Neuronal stem cell (in vitro differentiated cells): ENCODE data around the gene PAQR8.

ENCODE experiments used
- DNase-seq: peaks from one replicate; pipeline ENCODE4 v3.0.0-alpha.2; 2013; ENCODE audit warnings: low spot score
- H2AFZ ChIP-seq: one replicate; pipeline ENCODE4 v1.6.1; 2013; ENCODE audit warnings: mild to moderate bottlenecking, low read length, inconsistent platforms
- H2AK5ac ChIP-seq: 2 replicates; pipeline ENCODE4 v1.6.1; 2013; ENCODE audit warnings: low read depth, mild to moderate bottlenecking, inconsistent platforms, low read length, moderate library complexity, mixed read lengths
- H2BK120ac ChIP-seq: 2 replicates; pipeline ENCODE4 v1.6.1; 2013; ENCODE audit warnings: low read depth, mild to moderate bottlenecking, inconsistent platforms, low read length, moderate library complexity, mixed read lengths
- H2BK12ac ChIP-seq: one replicate; pipeline ENCODE4 v1.6.1; 2013; ENCODE audit warnings: low read length, inconsistent platforms
- H2BK15ac ChIP-seq: 2 replicates; pipeline ENCODE4 v1.6.1; 2013; ENCODE audit warnings: mild to moderate bottlenecking, low read length, inconsistent platforms, mixed read lengths
- H2BK5ac ChIP-seq: one replicate; pipeline ENCODE4 v1.6.1; 2013; ENCODE audit warnings: inconsistent platforms, mild to moderate bottlenecking, low read length, moderate library complexity
- H3K14ac ChIP-seq: one replicate; pipeline ENCODE4 v1.6.1; 2013; ENCODE audit warnings: low read length, inconsistent platforms
- H3K18ac ChIP-seq: 2 replicates; pipeline ENCODE4 v1.6.1; 2013; ENCODE audit warnings: low read length, inconsistent platforms
- H3K23ac ChIP-seq: 2 replicates; pipeline ENCODE4 v1.6.1; 2013; ENCODE audit warnings: low read depth, mild to moderate bottlenecking, mixed read lengths, low read length, inconsistent platforms; ENCODE audit not compliant: poor library complexity
- H3K27ac ChIP-seq: replicated peaks from 3 replicates; pipeline ENCODE4 v1.5.1; 2013; ENCODE audit warnings: low read length, inconsistent platforms
- H3K27me3 ChIP-seq, 3 experiments: 2 replicates each; pipeline ENCODE4 v1.6.1; 2013; ENCODE audit warnings: low read length in 3 of 3, mild to moderate bottlenecking in 2 of 3, inconsistent platforms in 1 of 3, low read depth in 1 of 3, mixed read lengths in 1 of 3, moderate library complexity in 1 of 3; ENCODE audit not compliant: control insufficient read depth in 3 of 3, insufficient read depth in 3 of 3
- H3K36me3 ChIP-seq, 2 donors: replicated peaks in 1 of 2; 2 replicates each; pipeline ENCODE4 v1.6.1; 2013; ENCODE audit warnings: low read length in 2 of 2; ENCODE audit not compliant: control insufficient read depth in 2 of 2, insufficient read depth in 2 of 2
- H3K4ac ChIP-seq: 2 replicates; pipeline ENCODE4 v1.6.1; 2013; ENCODE audit warnings: inconsistent platforms, mild to moderate bottlenecking, low read length, moderate library complexity
- H3K4me1 ChIP-seq, 2 donors: 1 replicate in 1 of 2; 2 replicates in 1 of 2; pipeline ENCODE4 v1.6.1; 2013; ENCODE audit warnings: low read length in 2 of 2, low read depth in 1 of 2; ENCODE audit not compliant: control insufficient read depth in 2 of 2, insufficient read depth in 1 of 2
- H3K4me2 ChIP-seq: one replicate; pipeline ENCODE4 v1.6.1; 2013; ENCODE audit warnings: mild to moderate bottlenecking, low read length, inconsistent platforms; ENCODE audit not compliant: insufficient read depth, poor library complexity, severe bottlenecking
- H3K4me3 ChIP-seq, 2 donors: 2 replicates each; pipeline ENCODE4 v1.5.1; 2013; ENCODE audit warnings: low read length in 2 of 2, mild to moderate bottlenecking in 2 of 2, inconsistent platforms in 1 of 2, moderate library complexity in 1 of 2
- H3K79me1 ChIP-seq: one replicate; pipeline ENCODE4 v1.6.1; 2013; ENCODE audit warnings: low read depth, mild to moderate bottlenecking, inconsistent platforms, low read length, moderate library complexity
- H3K9ac ChIP-seq: one replicate; pipeline ENCODE4 v1.6.1; 2013; ENCODE audit warnings: mild to moderate bottlenecking, low read depth, low read length, inconsistent platforms; ENCODE audit not compliant: poor library complexity
- H3K9me3 ChIP-seq, 2 donors: replicated peaks in 1 of 2; 2 replicates each; pipeline versions ENCODE3 to v1.6.1; 2013; ENCODE audit warnings: low read length in 2 of 2, mild to moderate bottlenecking in 2 of 2, inconsistent platforms in 1 of 2, low read depth in 1 of 2, mixed read lengths in 1 of 2, moderate library complexity in 1 of 2; ENCODE audit not compliant: control insufficient read depth in 2 of 2, insufficient read depth in 1 of 2
- H4K8ac ChIP-seq: one replicate; pipeline ENCODE4 v1.6.1; 2013; ENCODE audit warnings: low read depth, mild to moderate bottlenecking, inconsistent platforms, low read length, moderate library complexity
- H4K91ac ChIP-seq: one replicate; pipeline ENCODE4 v1.6.1; 2013; ENCODE audit warnings: low read length, low read depth, mild to moderate bottlenecking, inconsistent platforms; ENCODE audit not compliant: poor library complexity
- WGBS, 2 donors: extraction: QIAGEN DNeasy Blood & Tissue Kit; methylation state at CpG; one replicate each; pipeline ENCODE4 v1.1.7; 2013; ENCODE audit warnings: missing lambda C conversion rate in 2 of 2, mixed read lengths in 1 of 2; ENCODE audit not compliant: insufficient read length in 2 of 2, insufficient replicate concordance in 1 of 2; ENCODE audit errors: extremely low coverage in 2 of 2; 5-methylcytosine and 5-hydroxymethylcytosine counted together

Gene PAQR8

GRCh38 chr6:52375780-52376556, 14.0 kb downstream of the PAQR8 start:
- Histone ChIP-seq H3K9me3 (peaks cover 2 to 8% of the 10 kb centered on the region in 2 donors), H3K14ac (no peak overlapping the region), H3K4me1 (peaks cover 0 to 7% of the 10 kb centered on the region in 2 donors), H4K8ac (no peak overlapping the region), H2AFZ (no peak overlapping the region), H2AK5ac (no peak overlapping the region), H3K27ac (no peak overlapping the region), H4K91ac (no peak overlapping the region), H3K18ac (no peak overlapping the region), H2BK12ac (no peak overlapping the region), H2BK120ac (no peak overlapping the region), H2BK5ac (no peak overlapping the region), H3K23ac (no peak overlapping the region), H3K4ac (no peak overlapping the region), H3K4me3 (no peak overlapping the region), H3K9ac (no peak overlapping the region), H3K4me2 (no peak overlapping the region), H2BK15ac (no peak overlapping the region), H3K36me3 (peaks cover 0 to 6% of the 10 kb centered on the region in 2 donors), H3K79me1 (no peaks in the 10 kb centered on the region), H3K27me3 (no peaks in the 10 kb centered on the region)
- WGBS, 2 donors: no CpG with 5 or more reads among the region's 2 CpGs
- DNase-seq: no peak

GRCh38 chr6:52376763-52377162, 14.8 kb downstream of the PAQR8 start:
- no peak overlapping the region for H3K18ac ChIP-seq
- no peak overlapping the region for H4K8ac ChIP-seq
- H3K36me3 ChIP-seq: peaks cover 0 to 6% of the 10 kb centered on the region in 2 donors
- H2BK120ac ChIP-seq: no peak overlapping the region
- H3K9ac ChIP-seq: no peak overlapping the region
- H3K14ac ChIP-seq: no peak overlapping the region
- no peak for DNase-seq
- no peak overlapping the region for H3K4me3 ChIP-seq
- no peaks in the 10 kb centered on the region for H3K79me1 ChIP-seq
- no peak overlapping the region for H2BK15ac ChIP-seq
- H3K4me1 ChIP-seq: peaks cover 0 to 7% of the 10 kb centered on the region in 2 donors
- no peak overlapping the region for H3K4me2 ChIP-seq
- H3K9me3 ChIP-seq: peaks cover 2 to 8% of the 10 kb centered on the region in 2 donors
- no peak overlapping the region for H2BK12ac ChIP-seq
- H4K91ac ChIP-seq: no peak overlapping the region
- no peak overlapping the region for H3K27ac ChIP-seq
- H3K23ac ChIP-seq: no peak overlapping the region
- H2AFZ ChIP-seq: no peak overlapping the region
- no peak overlapping the region for H2AK5ac ChIP-seq
- H2BK5ac ChIP-seq: no peak overlapping the region
- WGBS, 2 donors: no CpG with 5 or more reads among the region's 3 CpGs
- H3K4ac ChIP-seq: no peak overlapping the region
- no peaks in the 10 kb centered on the region for H3K27me3 ChIP-seq

DNA sequence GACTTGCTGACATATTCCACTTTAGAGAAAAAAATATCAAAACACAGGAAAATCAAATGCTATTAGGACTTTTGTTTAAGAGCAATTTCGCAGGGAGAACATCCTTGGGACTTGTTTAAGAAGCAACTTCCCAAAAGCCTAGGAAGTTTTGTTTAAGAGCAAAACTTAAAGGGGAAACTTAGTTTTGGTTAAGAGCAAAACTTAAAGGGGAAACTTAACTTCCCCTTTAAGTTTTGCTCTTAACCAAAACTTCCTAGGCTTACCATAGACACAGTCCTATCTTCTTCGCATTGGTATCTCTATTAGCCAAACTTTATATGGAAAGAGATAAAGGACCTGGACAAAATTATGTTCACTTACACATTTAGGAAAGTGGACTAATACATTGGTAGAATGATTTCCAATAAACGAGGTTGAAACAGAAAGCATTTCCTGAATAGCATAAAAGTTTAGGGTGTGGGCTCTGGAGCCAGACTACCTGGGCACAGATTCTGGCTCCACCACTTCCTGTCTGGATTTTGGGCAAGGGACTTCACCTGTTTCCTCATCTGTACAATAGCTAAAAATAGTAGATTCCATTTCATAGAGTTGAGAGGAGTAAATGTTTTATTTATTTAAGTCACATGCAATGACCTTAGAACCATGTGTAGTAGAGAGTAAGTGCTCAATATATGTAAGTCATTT, 15.7 kb downstream of the PAQR8 start:
- Histone ChIP-seq H3K4me1 (peaks cover 0 to 5% of the 10 kb centered on the region in 2 donors), H2BK5ac (no peak overlapping the region), H3K27me3 (no peaks in the 10 kb centered on the region), H3K18ac (no peak overlapping the region), H3K9ac (no peak overlapping the region), H2BK15ac (no peak overlapping the region), H3K4ac (no peak overlapping the region), H3K14ac (no peak overlapping the region), H3K23ac (no peak overlapping the region), H2BK120ac (no peak overlapping the region), H3K79me1 (no peaks in the 10 kb centered on the region), H4K91ac (no peak overlapping the region), H3K4me2 (no peak overlapping the region), H3K27ac (no peak overlapping the region), H2AK5ac (no peak overlapping the region), H3K9me3 (peaks cover 2 to 8% of the 10 kb centered on the region in 2 donors), H4K8ac (no peak overlapping the region), H3K36me3 (peaks cover 0 to 6% of the 10 kb centered on the region in 2 donors), H3K4me3 (no peak overlapping the region), H2BK12ac (no peak overlapping the region), H2AFZ (no peak overlapping the region)
- WGBS, 2 donors: no CpG with 5 or more reads among the region's 3 CpGs
- DNase-seq: no peak

DNA sequence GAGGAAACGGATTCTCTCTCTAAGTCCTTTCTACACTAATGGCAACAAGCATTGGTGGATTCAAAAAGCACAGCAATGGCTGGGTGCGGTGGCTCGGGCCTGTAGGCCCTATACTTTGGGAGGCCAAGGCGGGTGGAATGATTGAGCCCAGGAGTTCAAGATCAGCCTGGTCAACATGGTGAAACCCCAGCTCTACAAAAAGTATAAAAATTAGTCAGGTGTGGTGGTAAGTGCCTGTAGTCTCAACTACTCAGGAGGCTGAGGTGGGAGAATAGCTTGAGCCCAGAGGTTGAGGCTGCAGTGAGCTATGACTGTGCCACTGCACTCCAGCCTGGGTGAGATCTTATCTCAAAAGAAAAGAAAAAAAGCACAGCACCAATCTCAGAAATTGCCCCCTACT, 19.3 kb downstream of the PAQR8 start:
- no CpG with 5 or more reads among the region's 4 CpGs for WGBS, 2 donors
- no peak overlapping the region for H4K8ac ChIP-seq
- H3K4ac ChIP-seq: no peak overlapping the region
- peaks cover 0 to 2% of the 10 kb centered on the region in 2 donors for H3K9me3 ChIP-seq
- DNase-seq: no peak
- H3K9ac ChIP-seq: no peak overlapping the region
- no peak overlapping the region for H3K4me3 ChIP-seq
- no peaks in the 10 kb centered on the region for H3K79me1 ChIP-seq
- no peak overlapping the region for H2AFZ ChIP-seq
- no peak overlapping the region for H3K4me2 ChIP-seq
- no peak overlapping the region for H2BK12ac ChIP-seq
- H2BK15ac ChIP-seq: no peak overlapping the region
- no peak overlapping the region for H2BK120ac ChIP-seq
- H2BK5ac ChIP-seq: no peak overlapping the region
- no peaks in the 10 kb centered on the region for H3K36me3 ChIP-seq
- H3K4me1 ChIP-seq: no peaks in the 10 kb centered on the region
- H3K14ac ChIP-seq: no peak overlapping the region
- no peaks in the 10 kb centered on the region for H3K27me3 ChIP-seq
- no peak overlapping the region for H3K23ac ChIP-seq
- no peak overlapping the region for H3K27ac ChIP-seq
- H4K91ac ChIP-seq: no peak overlapping the region
- H3K18ac ChIP-seq: no peak overlapping the region
- H2AK5ac ChIP-seq: no peak overlapping the region
